PC-3 (cell line): ENCODE measurements around the gene NGF. TPM values are rescaled to one million over a fixed set of nuclear protein-coding genes. Genes with fewer than 3 reads are reported as not detected.

Experiments used
- ATAC-seq: fragments of 200-7000 bp; cut with Tn5 transposase; 2 replicates; pipeline ENCODE4 v1.9.1; 2020; ENCODE audit warnings: mild to moderate bottlenecking, moderate library complexity
- BruUV-seq: library from RNA; stranded (reverse); fragments of 400-500 nt; replicated peaks from 2 replicates; lab custom pipeline; 2021; lab: Mats Ljungman, UMichigan
- CTCF ChIA-PET: fragments of 300-600 bp; sonication (Branson Sonifier 250); formaldehyde crosslinking; loops from one replicate; lab custom pipeline; 2022; ENCODE audit warnings: antibody characterized with exemption; lab: Charles Lee
- POLR2A ChIA-PET: fragments of 300-600 bp; sonication (Branson Sonifier 250); formaldehyde crosslinking; loops from one replicate; lab custom pipeline; 2022; ENCODE audit warnings: antibody characterized with exemption; ENCODE audit not compliant: unreplicated experiment; lab: Charles Lee
- DNase-seq: peaks from one replicate; pipeline ENCODE4 v3.0.0-alpha.2; 2015
- H2AFZ ChIP-seq: fragments of 300-600 bp; sonication (generic); 2 replicates; pipeline ENCODE4 v1.6.0; 2016; ENCODE audit warnings: antibody characterized with exemption, low read length
- H3F3A ChIP-seq: fragments of 300-600 bp; sonication (generic); one replicate; pipeline ENCODE4 v1.6.0; 2017; ENCODE audit warnings: antibody characterized with exemption, low read length, control low read depth, mild to moderate bottlenecking; ENCODE audit not compliant: unreplicated experiment
- H3K27ac ChIP-seq: fragments of 300-600 bp; sonication (generic); 2 replicates; pipeline ENCODE4 v1.5.1; 2016; ENCODE audit warnings: mild to moderate bottlenecking, low read length
- H3K27me3 ChIP-seq: fragments of 300-600 bp; sonication (generic); 2 replicates; pipeline ENCODE4 v1.6.1; 2016; ENCODE audit warnings: low read length, mixed read lengths
- H3K36me3 ChIP-seq: fragments of 300-600 bp; sonication (generic); 2 replicates; pipeline ENCODE4 v1.6.1; 2016; ENCODE audit warnings: low read depth, mixed run types, low read length, mixed read lengths
- H3K4me1 ChIP-seq: fragments of 300-600 bp; sonication (generic); 2 replicates; pipeline ENCODE4 v1.5.1; 2016; ENCODE audit warnings: low read length; ENCODE audit not compliant: insufficient read depth
- H3K4me2 ChIP-seq: fragments of 300-600 bp; sonication (generic); 2 replicates; pipeline ENCODE4 v1.6.0; 2016; ENCODE audit warnings: low read length
- H3K4me3 ChIP-seq: fragments of 300-600 bp; sonication (generic); 2 replicates; pipeline ENCODE4 v1.5.1; 2016; ENCODE audit warnings: mild to moderate bottlenecking, low read length, mixed read lengths
- H3K79me2 ChIP-seq: fragments of 300-600 bp; sonication (generic); 2 replicates; pipeline ENCODE4 v1.6.1; 2017; ENCODE audit warnings: low read length, mixed read lengths
- H3K9ac ChIP-seq: fragments of 300-600 bp; sonication (generic); 2 replicates; pipeline ENCODE4 v1.6.0; 2016; ENCODE audit warnings: mild to moderate bottlenecking, low read length
- H3K9me2 ChIP-seq: fragments of 300-600 bp; sonication (generic); replicated peaks from 2 replicates; pipeline ENCODE4 v1.6.1; 2016; ENCODE audit warnings: mixed run types, low read length, mixed read lengths
- H3K9me3 ChIP-seq: fragments of 300-600 bp; sonication (generic); 2 replicates; pipeline ENCODE4 v1.6.1; 2016; ENCODE audit warnings: low read length, mixed read lengths
- H4K20me1 ChIP-seq: fragments of 300-600 bp; sonication (generic); 2 replicates; pipeline ENCODE4 v1.6.1; 2016; ENCODE audit warnings: low read length, mixed read lengths
- EZH2 ChIP-seq: fragments of 300-600 bp; sonication (generic); IDR thresholded peaks from one replicate; pipeline ENCODE4 v1.6.1; 2017; ENCODE audit warnings: antibody characterized with exemption, mild to moderate bottlenecking, low read length; ENCODE audit not compliant: unreplicated experiment
- EZH2phosphoT487 ChIP-seq: fragments of 300-600 bp; sonication (generic); IDR thresholded peaks from 2 replicates; pipeline ENCODE4 v1.6.1; 2018; ENCODE audit warnings: mild to moderate bottlenecking, antibody characterized with exemption, low read length, borderline replicate concordance
- intact Hi-C: fragments of 100-400 bp; cut with micrococcal nuclease; formaldehyde crosslinking; loops from 2 replicates; pipeline ENCODE4 v1.9.0; 2023
- total RNA-seq: library from RNA; depleted of rRNA; stranded (reverse); fragments of >200 nt; gene quantifications from 2 replicates; pipeline ENCODE4 v1.2.3, GENCODE V29; 2014
- TF ChIP-seq, protein P1 (sequence below): fragments of 300-600 bp; sonication (generic); conservative IDR thresholded peaks from 2 replicates; pipeline ENCODE4 v1.5.1; 2017; ENCODE audit warnings: antibody characterized with exemption, low read depth, mild to moderate bottlenecking, low read length

Gene NGF
- total RNA-seq, 1 experiment from 2014 or later: 2.4 TPM

DNA sequence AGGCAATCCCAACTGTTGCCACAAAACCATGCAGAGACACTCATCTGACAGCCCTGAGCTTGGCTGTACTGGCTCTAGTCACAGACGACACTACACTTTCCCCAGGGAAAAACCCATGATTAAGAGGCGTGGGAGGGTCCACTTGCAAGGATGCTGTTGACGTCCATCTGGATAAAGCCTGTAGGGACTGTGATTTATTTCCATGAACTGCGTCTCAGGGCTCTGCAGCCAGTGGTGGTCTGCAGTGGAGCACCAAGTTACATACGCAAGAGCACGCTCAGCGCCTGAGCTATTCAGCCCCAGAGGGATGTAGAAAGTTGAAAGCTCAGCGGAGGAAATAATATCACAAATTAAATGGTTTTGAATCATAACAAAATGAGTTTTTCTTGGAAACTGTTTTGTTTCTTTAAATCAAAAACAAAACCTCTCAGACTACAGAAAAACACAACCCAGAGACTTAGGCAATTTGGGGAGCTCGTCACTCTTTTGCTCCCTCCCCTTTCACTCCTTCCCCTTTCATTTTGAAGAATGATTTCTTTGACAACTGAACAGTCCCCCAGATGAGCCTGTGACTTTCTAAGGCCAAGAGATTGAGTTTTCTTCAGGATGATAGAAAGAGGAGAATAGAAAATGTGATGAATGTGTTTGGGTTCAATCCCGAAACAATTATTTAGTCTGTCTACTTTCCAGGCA lies 71.2 kb downstream of the NGF start:
- H3K4me2 ChIP-seq: no peak overlapping the region
- no peaks in the 10 kb centered on the region for H3F3A ChIP-seq
- no TSS peak for BruUV-seq
- no peaks in the 10 kb centered on the region for H3K27me3 ChIP-seq
- H3K36me3 ChIP-seq: no peaks in the 10 kb centered on the region
- no peaks in the 10 kb centered on the region for H3K9me3 ChIP-seq
- H3K9ac ChIP-seq: no peak overlapping the region
- DNase-seq (no peak), ATAC-seq (no peak)
- no peaks in the 10 kb centered on the region for H3K4me1 ChIP-seq
- H2AFZ ChIP-seq: no peak overlapping the region
- CTCF ChIA-PET: no interaction called here
- POLR2A ChIA-PET: interaction anchor here (0.5 kb wide), 1 partner anchor 1269 kb away, joined by 3 read pairs; no protein-coding TSS in a partner anchor
- H3K79me2 ChIP-seq: no peaks in the 10 kb centered on the region
- TF ChIP-seq EZH2 (no peak), EZH2phosphoT487 (no peak)
- TF ChIP-seq, protein P1, sequence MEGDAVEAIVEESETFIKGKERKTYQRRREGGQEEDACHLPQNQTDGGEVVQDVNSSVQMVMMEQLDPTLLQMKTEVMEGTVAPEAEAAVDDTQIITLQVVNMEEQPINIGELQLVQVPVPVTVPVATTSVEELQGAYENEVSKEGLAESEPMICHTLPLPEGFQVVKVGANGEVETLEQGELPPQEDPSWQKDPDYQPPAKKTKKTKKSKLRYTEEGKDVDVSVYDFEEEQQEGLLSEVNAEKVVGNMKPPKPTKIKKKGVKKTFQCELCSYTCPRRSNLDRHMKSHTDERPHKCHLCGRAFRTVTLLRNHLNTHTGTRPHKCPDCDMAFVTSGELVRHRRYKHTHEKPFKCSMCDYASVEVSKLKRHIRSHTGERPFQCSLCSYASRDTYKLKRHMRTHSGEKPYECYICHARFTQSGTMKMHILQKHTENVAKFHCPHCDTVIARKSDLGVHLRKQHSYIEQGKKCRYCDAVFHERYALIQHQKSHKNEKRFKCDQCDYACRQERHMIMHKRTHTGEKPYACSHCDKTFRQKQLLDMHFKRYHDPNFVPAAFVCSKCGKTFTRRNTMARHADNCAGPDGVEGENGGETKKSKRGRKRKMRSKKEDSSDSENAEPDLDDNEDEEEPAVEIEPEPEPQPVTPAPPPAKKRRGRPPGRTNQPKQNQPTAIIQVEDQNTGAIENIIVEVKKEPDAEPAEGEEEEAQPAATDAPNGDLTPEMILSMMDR: no peak
- H3K4me3 ChIP-seq: no peak overlapping the region
- intact Hi-C loops: no loop called here
- no peak overlapping the region for H3K27ac ChIP-seq
- H3K9me2 ChIP-seq: 0 out of 2 replicates have a peak, but pooled peaks cover 4% of the 10 kb centered on the region
- H4K20me1 ChIP-seq: no peaks in the 10 kb centered on the region

DNA sequence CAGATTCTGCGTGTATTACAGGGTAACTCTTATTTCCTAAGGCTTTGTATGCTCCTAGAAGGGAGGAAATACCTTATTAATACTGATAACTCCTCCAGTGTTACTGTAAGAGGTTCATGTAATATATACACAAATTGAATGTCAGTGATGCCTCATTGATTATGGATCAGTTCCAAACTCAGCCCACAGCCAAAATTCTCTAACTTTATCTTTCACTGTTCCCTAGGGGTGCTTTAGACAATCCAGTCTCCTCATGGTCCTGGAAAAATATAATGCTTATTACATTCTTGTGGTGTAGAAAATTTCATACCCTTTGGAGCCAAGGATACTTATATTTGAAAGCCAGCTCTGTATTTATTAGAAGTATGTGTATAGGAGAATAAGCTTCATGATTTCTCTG lies 73.0 kb downstream of the NGF start:
- no TSS peak for BruUV-seq
- ATAC-seq: no peak
- no peaks in the 10 kb centered on the region for H3K79me2 ChIP-seq
- TF ChIP-seq EZH2phosphoT487: no peak
- TF ChIP-seq, protein P1: no peak
- TF ChIP-seq EZH2: no peak
- no peaks in the 10 kb centered on the region for H3K9me3 ChIP-seq
- CTCF ChIA-PET: no interaction called here
- no peaks in the 10 kb centered on the region for H3K27me3 ChIP-seq
- H4K20me1 ChIP-seq: no peaks in the 10 kb centered on the region
- POLR2A ChIA-PET: no interaction called here
- no peak overlapping the region for H3K27ac ChIP-seq
- intact Hi-C loops: no loop called here
- H3F3A ChIP-seq: no peaks in the 10 kb centered on the region
- DNase-seq: no peak
- H3K4me2 ChIP-seq: no peak overlapping the region
- no peak overlapping the region for H2AFZ ChIP-seq
- H3K4me1 ChIP-seq: no peaks in the 10 kb centered on the region
- H3K9ac ChIP-seq: no peak overlapping the region
- H3K9me2 ChIP-seq: 0 out of 2 replicates have a peak, but pooled peaks cover 4% of the 10 kb centered on the region
- no peaks in the 10 kb centered on the region for H3K36me3 ChIP-seq
- H3K4me3 ChIP-seq: no peak overlapping the region

DNA sequence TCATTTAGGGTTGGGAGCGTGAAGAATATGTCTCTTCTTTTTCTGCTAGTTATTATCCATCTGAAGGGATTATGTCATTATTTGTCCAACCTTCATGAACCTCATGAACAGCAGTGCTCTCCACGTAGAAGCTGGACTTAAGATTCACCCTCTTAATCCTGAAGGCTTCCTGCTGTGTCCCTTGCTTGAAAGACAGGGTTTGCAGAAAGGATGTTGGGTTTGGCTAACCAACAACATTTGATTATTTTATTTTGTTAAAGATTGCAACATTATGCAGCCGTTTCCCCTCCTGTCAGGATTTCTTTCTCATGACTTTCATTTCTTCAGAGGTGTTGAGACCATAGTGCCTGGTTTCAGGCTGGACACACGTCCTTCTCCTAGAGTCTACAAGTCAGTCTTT lies 75.2 kb downstream of the NGF start:
- no peak overlapping the region for H2AFZ ChIP-seq
- TF ChIP-seq, protein P1: no peak
- TF ChIP-seq EZH2 (no peak), EZH2phosphoT487 (no peak)
- H3K27me3 ChIP-seq: no peaks in the 10 kb centered on the region
- intact Hi-C loops: no loop called here
- no peaks in the 10 kb centered on the region for H3K79me2 ChIP-seq
- ChIA-PET CTCF (no interaction called here), POLR2A (no interaction called here)
- no peaks in the 10 kb centered on the region for H4K20me1 ChIP-seq
- H3K9me3 ChIP-seq: peaks cover 14% of the 10 kb centered on the region; the same call in 1 of the 2 replicates
- no peak for DNase-seq
- BruUV-seq: no TSS peak
- H3K27ac ChIP-seq: no peak overlapping the region
- H3K36me3 ChIP-seq: peaks cover 10% of the 10 kb centered on the region; the same call in 1 of the 2 replicates
- ATAC-seq: no peak
- H3F3A ChIP-seq: no peaks in the 10 kb centered on the region
- H3K9me2 ChIP-seq: 0 out of 2 replicates have a peak, but pooled peaks cover 4% of the 10 kb centered on the region
- no peak overlapping the region for H3K4me2 ChIP-seq
- H3K4me3 ChIP-seq: no peak overlapping the region
- no peaks in the 10 kb centered on the region for H3K4me1 ChIP-seq
- H3K9ac ChIP-seq: no peak overlapping the region
